ENCODE results near the gene FAM227B. TPM values are rescaled to one million over a fixed set of nuclear protein-coding genes. Genes with fewer than 3 reads are reported as not detected.

FAM227B gene, protein sequence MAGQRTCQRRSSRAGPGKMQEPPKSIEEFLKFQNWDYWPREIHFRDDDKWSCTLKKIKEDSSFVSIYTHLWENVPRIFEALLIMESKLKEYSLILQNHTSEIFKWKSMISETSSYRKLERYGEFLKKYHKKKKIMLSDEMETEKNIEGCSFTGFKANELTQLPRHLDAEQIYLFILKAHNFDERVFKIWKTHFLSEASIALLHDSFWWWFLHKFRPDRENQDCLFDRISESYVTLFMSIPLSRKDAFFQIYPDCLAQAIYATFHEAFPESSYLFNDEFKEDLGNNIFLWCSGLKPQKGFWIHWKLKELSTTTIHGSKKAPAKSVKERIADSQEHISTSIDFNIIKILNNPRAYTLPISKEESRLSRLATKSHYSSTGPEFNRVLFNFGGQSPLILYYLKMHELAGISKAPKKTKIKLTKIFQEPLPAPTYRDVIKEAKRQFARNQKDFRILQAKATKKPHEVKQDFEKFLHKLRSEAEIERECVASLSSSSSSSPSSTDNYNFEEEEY
- total RNA-seq: 2.3 and 7.6 TPM in 2 replicates

GRCh38 chr15:49620658-49621368, at the start of gene FAM227B, which contains the start of gene DTWD1:
Gene FAM227B, minus strand, starts transcription at chr15:49620818. Its CDS starts 5,647 bp downstream, at chr15:49615171.
Gene DTWD1, plus strand, starts transcription at chr15:49621048. Its CDS starts 4,120 bp downstream, at chr15:49625168.

GRCh38 chr15:49423021-49423420, 197.6 kb downstream of the FAM227B start, which contains the start of gene FGF7:
Gene FGF7, plus strand, starts transcription at chr15:49423242. Its CDS starts 1,056 bp downstream, at chr15:49424298.

Other genes with a start within 250 kb of the FAM227B start
- gene FGF7, start 197.6 kb downstream of the FAM227B start, total RNA-seq: 3.2 and 13.4 TPM in 2 replicates
- 15.2 and 16.2 TPM in 2 replicates for gene DTWD1, start 230 bp upstream of the FAM227B start, total RNA-seq

Measured in cardiac atrium fibroblast (primary cell).